ENCODE measurements around the gene TCF7L1.
"Not testable (repeated sequence)": the region's sequence is repeated elsewhere in the genome, so short reads cannot be mapped to it uniquely, and the experiment has no call there.

The TCF7L1 gene

DNA sequence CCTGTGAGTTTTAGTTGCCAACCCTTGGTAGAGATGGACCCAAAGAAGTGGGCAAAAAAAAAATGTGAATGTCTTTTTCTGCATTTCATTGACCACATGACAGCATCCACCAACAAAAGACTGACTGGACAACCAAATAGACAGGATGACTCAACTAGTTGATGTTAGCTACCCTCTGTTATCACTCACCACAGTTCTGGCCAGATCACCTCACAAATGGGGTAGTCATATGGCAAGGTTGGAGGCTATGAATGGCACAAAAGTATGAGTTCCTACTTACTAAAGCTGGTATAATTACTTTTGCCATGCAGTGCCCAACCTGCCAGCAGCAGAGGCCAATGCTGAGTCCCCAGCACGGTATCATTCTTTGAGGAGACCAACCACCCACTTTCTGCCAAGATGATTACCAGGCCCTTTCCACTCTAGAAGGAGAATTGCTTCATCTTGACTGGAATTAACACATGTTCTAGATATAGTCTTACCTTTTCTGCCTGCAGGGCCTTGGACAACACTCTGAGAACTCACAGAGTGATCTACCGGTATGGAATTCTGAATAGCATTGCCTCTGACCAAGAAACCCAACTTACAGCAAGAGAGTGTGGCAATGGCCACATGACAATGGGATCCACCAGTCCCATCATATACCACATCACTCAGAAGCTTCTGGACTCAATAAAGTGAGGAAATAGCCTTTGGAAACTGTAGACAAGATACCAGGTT, 20.1 kb upstream of the TCF7L1 start:
- no peak for DNase-seq (ENCODE audit: low read depth)
- TF ChIP-seq, protein P1, sequence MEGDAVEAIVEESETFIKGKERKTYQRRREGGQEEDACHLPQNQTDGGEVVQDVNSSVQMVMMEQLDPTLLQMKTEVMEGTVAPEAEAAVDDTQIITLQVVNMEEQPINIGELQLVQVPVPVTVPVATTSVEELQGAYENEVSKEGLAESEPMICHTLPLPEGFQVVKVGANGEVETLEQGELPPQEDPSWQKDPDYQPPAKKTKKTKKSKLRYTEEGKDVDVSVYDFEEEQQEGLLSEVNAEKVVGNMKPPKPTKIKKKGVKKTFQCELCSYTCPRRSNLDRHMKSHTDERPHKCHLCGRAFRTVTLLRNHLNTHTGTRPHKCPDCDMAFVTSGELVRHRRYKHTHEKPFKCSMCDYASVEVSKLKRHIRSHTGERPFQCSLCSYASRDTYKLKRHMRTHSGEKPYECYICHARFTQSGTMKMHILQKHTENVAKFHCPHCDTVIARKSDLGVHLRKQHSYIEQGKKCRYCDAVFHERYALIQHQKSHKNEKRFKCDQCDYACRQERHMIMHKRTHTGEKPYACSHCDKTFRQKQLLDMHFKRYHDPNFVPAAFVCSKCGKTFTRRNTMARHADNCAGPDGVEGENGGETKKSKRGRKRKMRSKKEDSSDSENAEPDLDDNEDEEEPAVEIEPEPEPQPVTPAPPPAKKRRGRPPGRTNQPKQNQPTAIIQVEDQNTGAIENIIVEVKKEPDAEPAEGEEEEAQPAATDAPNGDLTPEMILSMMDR (IDR thresholded peaks at IDR 0.05; ENCODE audit: low read depth, low read length, missing control alignments) = no peak
- in situ Hi-C loops (cut with HindIII; ENCODE audit: low sequenced_read_pairs) = no loop called here
- H3K4me3 ChIP-seq (ENCODE audit: low read depth, low read length) = no peak overlapping the region

DNA sequence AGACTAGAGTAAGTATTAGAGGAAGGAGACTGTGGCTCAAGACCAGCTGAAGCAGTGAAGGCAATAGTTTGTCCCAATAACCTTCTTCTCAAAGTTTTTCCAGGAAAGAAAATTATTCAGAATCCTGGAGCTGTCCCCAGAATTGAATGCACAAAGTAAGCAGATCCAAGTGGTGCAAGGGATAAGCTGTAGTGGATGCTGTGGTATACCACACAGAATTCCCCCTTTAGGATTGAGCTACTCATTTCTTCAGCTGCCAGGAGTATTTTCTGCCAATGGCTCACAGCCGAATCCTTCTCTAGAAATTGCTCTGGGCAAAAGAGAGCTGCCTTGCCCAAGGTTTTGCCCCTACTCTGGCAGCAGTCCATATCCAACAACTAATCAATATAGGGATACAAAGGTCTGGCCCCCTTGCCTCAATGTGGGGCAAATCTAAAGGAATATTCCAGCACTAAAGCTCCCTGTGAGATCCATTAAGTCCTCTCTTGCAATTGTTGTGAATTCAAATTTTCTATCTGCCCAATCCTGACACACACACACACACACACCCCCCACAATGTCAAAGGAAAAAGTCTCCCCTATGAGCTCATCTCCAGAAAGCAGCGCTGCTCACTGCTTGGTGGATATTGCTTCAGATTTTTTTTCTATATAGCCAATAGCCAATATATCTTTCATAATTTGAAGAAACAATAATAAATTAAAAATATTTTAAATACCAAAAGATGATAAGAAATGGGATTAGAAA, 18.4 kb upstream of the TCF7L1 start:
- in situ Hi-C loops (cut with HindIII; ENCODE audit: low sequenced_read_pairs) = no loop called here
- no peak for DNase-seq (ENCODE audit: low read depth)
- no peak overlapping the region for H3K4me3 ChIP-seq (ENCODE audit: low read depth, low read length)
- TF ChIP-seq, protein P1 (IDR thresholded peaks at IDR 0.05; ENCODE audit: low read depth, low read length, missing control alignments) = no peak

- H3K4me3 ChIP-seq (ENCODE audit: low read depth, low read length) = no peak overlapping the region
- DNase-seq (ENCODE audit: low read depth) = no peak
- TF ChIP-seq, protein P1 (IDR thresholded peaks at IDR 0.05; ENCODE audit: low read depth, low read length, missing control alignments) = no peak
- in situ Hi-C loops (cut with HindIII; ENCODE audit: low sequenced_read_pairs) = no loop called here
Observed at GRCh38 chr2:85116207-85116606, 17.0 kb upstream of the TCF7L1 start.

GRCh38 chr2:85119900-85120299, 13.3 kb upstream of the TCF7L1 start:
- TF ChIP-seq, protein P1 (IDR thresholded peaks at IDR 0.05; ENCODE audit: low read depth, low read length, missing control alignments) = no peak
- no peak for DNase-seq (ENCODE audit: low read depth)
- in situ Hi-C loops (cut with HindIII; ENCODE audit: low sequenced_read_pairs) = no loop called here
- H3K4me3 ChIP-seq (ENCODE audit: low read depth, low read length) = no peak overlapping the region

GRCh38 chr2:85120363-85120762, 12.8 kb upstream of the TCF7L1 start:
- TF ChIP-seq, protein P1 (IDR thresholded peaks at IDR 0.05; ENCODE audit: low read depth, low read length, missing control alignments) = no peak
- no peak overlapping the region for H3K4me3 ChIP-seq (ENCODE audit: low read depth, low read length)
- in situ Hi-C loops (cut with HindIII; ENCODE audit: low sequenced_read_pairs) = no loop called here
- DNase-seq (ENCODE audit: low read depth) = no peak

GRCh38 chr2:85126462-85126861, 6.7 kb upstream of the TCF7L1 start:
- in situ Hi-C loops (cut with HindIII; ENCODE audit: low sequenced_read_pairs); H3K4me3 ChIP-seq (ENCODE audit: low read depth, low read length); DNase-seq (ENCODE audit: low read depth): not testable (repeated sequence)

DNA sequence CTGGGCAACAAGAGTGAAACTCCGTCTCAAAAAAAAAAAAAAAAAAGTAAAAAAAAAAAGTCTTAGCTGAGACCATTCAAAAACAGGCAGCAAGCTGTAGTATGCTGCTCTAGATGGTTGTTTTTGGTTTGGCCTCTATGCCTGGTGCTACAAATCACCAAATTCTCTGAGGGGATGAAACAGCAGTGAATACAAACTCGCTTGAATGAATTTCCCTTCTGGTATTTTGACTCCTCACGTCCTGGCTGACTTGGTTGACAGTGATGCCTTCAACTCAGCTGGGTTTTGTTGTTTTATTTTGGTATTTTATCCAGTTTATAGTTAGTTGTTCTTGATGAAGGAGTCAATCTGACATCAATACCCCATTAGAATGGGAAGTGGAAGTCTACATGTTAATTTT, 3.3 kb upstream of the TCF7L1 start:
- in situ Hi-C loops (cut with HindIII; ENCODE audit: low sequenced_read_pairs) = no loop called here
- TF ChIP-seq, protein P1 (IDR thresholded peaks at IDR 0.05; ENCODE audit: low read depth, low read length, missing control alignments) = no peak
- no peak for DNase-seq (ENCODE audit: low read depth)

More for the DNA sequence above, 3.3 kb upstream of the TCF7L1 start:
- no peak overlapping the region for H3K4me3 ChIP-seq (ENCODE audit: low read depth, low read length)

Data from astrocyte of the cerebellum (primary cell).